SK-N-SH treated with all-trans-retinoic acid at 6 μM for 48 hours (cell line): ENCODE results near the gene GVQW3.

Experiments used
- ATAC-seq: fragments of 200-7000 bp; cut with Tn5 transposase; 3 replicates; pipeline ENCODE4 v1.9.1; 2020; ENCODE audit warnings: mild to moderate bottlenecking, moderate library complexity
- ARNTL ChIP-seq: fragments of 450-650 bp; formaldehyde crosslinking; IDR thresholded peaks from 2 replicates; pipeline ENCODE4 v1.5.0; 2020; ENCODE audit warnings: low read depth, mild to moderate bottlenecking, moderate library complexity, borderline replicate concordance
- BACH2 ChIP-seq: fragments of 250-450 bp; sonication (Bioruptor Pico); IDR thresholded peaks from 2 replicates; pipeline ENCODE4 v1.9.0; 2021; ENCODE audit warnings: mild to moderate bottlenecking, borderline replicate concordance
- CREB5 ChIP-seq: fragments of 250-450 bp; sonication (Bioruptor Pico); IDR thresholded peaks from 2 replicates; pipeline ENCODE4 v1.5.1; 2020; ENCODE audit warnings: low read depth, mild to moderate bottlenecking, moderate library complexity
- CSDC2 ChIP-seq: fragments of 250-450 bp; sonication (Bioruptor Pico); IDR thresholded peaks from 2 replicates; pipeline ENCODE4 v1.5.0; 2020; ENCODE audit warnings: mild to moderate bottlenecking, moderate library complexity
- CSRNP3 ChIP-seq: fragments of 250-450 bp; sonication (Bioruptor Pico); IDR thresholded peaks from 2 replicates; pipeline ENCODE4 v1.5.1; 2021; ENCODE audit warnings: mild to moderate bottlenecking, moderate library complexity
- GLIS3 ChIP-seq: fragments of 250-450 bp; sonication (Bioruptor Pico); IDR thresholded peaks from 2 replicates; pipeline ENCODE4 v1.5.0; 2020; ENCODE audit warnings: mild to moderate bottlenecking, moderate library complexity
- ISL1 ChIP-seq: fragments of 250-450 bp; sonication (Bioruptor Pico); IDR thresholded peaks from 2 replicates; pipeline ENCODE4 v2.1.2; 2022; ENCODE audit warnings: mild to moderate bottlenecking, moderate library complexity
- OSR1 ChIP-seq: fragments of 250-450 bp; sonication (Bioruptor Pico); IDR thresholded peaks from 2 replicates; pipeline ENCODE4 v1.8.0; 2022; ENCODE audit warnings: moderate library complexity, mild to moderate bottlenecking, inconsistent platforms
- PATZ1 ChIP-seq: fragments of 250-450 bp; sonication (Bioruptor Pico); IDR thresholded peaks from 2 replicates; pipeline ENCODE4 v1.8.0; 2020; ENCODE audit warnings: mild to moderate bottlenecking, moderate library complexity, borderline replicate concordance
- PPARA ChIP-seq: fragments of 250-450 bp; sonication (Bioruptor Pico); IDR thresholded peaks from 2 replicates; pipeline ENCODE4 v1.5.0; 2020; ENCODE audit warnings: mild to moderate bottlenecking, borderline replicate concordance
- RARB ChIP-seq: fragments of 250-450 bp; sonication (Bioruptor Pico); IDR thresholded peaks from 2 replicates; pipeline ENCODE4 v1.8.0; 2021; ENCODE audit warnings: mild to moderate bottlenecking, moderate library complexity
- SNAI2 ChIP-seq: fragments of 250-450 bp; sonication (Bioruptor Pico); IDR thresholded peaks from 2 replicates; pipeline ENCODE4 v1.5.0; 2020; ENCODE audit warnings: mild to moderate bottlenecking, moderate library complexity
- TCF4 ChIP-seq: fragments of 250-450 bp; sonication (Bioruptor Pico); IDR thresholded peaks from 2 replicates; pipeline ENCODE4 v1.8.0; 2021; ENCODE audit warnings: mild to moderate bottlenecking, moderate library complexity, borderline replicate concordance
- TOX ChIP-seq: fragments of 250-450 bp; sonication (Bioruptor Pico); IDR thresholded peaks from 2 replicates; pipeline ENCODE4 v1.8.0; 2021; ENCODE audit warnings: mild to moderate bottlenecking, moderate library complexity, borderline replicate concordance
- TSHZ2 ChIP-seq: fragments of 250-450 bp; sonication (Bioruptor Pico); IDR thresholded peaks from 2 replicates; pipeline ENCODE4 v1.5.0; 2020; ENCODE audit warnings: mild to moderate bottlenecking, moderate library complexity
- ZC3H10 ChIP-seq: fragments of 250-450 bp; sonication (Bioruptor Pico); IDR thresholded peaks from 2 replicates; pipeline ENCODE4 v1.5.1; 2021; ENCODE audit warnings: mild to moderate bottlenecking, moderate library complexity
- ZFP3 ChIP-seq: fragments of 250-450 bp; sonication (Bioruptor Pico); IDR thresholded peaks from 2 replicates; pipeline ENCODE4 v1.5.0; 2020; ENCODE audit warnings: mild to moderate bottlenecking, moderate library complexity
- ZFP30 ChIP-seq: fragments of 450-650 bp; formaldehyde crosslinking; IDR thresholded peaks from 2 replicates; pipeline ENCODE4 v1.5.0; 2022; ENCODE audit warnings: mild to moderate bottlenecking, moderate library complexity
- ZNF565 ChIP-seq: fragments of 450-650 bp; formaldehyde crosslinking; conservative IDR thresholded peaks from 2 replicates; pipeline ENCODE4 v1.5.0; 2020; ENCODE audit warnings: low read depth, mild to moderate bottlenecking, moderate library complexity
- ZNF70 ChIP-seq: fragments of 450-650 bp; formaldehyde crosslinking; IDR thresholded peaks from 2 replicates; pipeline ENCODE4 v1.5.0; 2020; ENCODE audit warnings: mild to moderate bottlenecking, moderate library complexity

Gene GVQW3

GRCh38 chr11:76444065-76444383 lies 62.9 kb downstream of the GVQW3 start:
- no peak for ATAC-seq
- TF ChIP-seq SNAI2 (CRISPR knock-in tag), result no peak
- TF ChIP-seq OSR1 (CRISPR knock-in tag), result no peak
- no peak for TF ChIP-seq PPARA (CRISPR knock-in tag)
- no peak for TF ChIP-seq TCF4
- TF ChIP-seq ZFP3, result no peak
- no peak for TF ChIP-seq TSHZ2 (CRISPR knock-in tag)
- TF ChIP-seq BACH2 (CRISPR knock-in tag), result no peak
- no peak for TF ChIP-seq ZC3H10 (CRISPR knock-in tag)
- TF ChIP-seq CREB5 (CRISPR knock-in tag), result no peak
- TF ChIP-seq, all 23 proteins: peak for 0

- peak; percentile 96 for ATAC-seq
- TF ChIP-seq ZC3H10 (CRISPR knock-in tag), result no peak
- no peak for TF ChIP-seq ZNF565 (CRISPR knock-in tag)
- TF ChIP-seq ZFP3, result no peak
- no peak for TF ChIP-seq OSR1 (CRISPR knock-in tag)
- TF ChIP-seq ZNF70 (CRISPR knock-in tag), result no peak; the same call in 1 of the 2 replicates
- TF ChIP-seq GLIS3 (CRISPR knock-in tag), result no peak
- TF ChIP-seq SNAI2 (CRISPR knock-in tag), result no peak
These were observed 63.4 kb downstream of the GVQW3 start, which contains the start of gene EMSY for GRCh38 chr11:76444384-76445120. Gene EMSY, plus strand, starts transcription at chr11:76445018. Its CDS starts 1,921 bp downstream, at chr11:76446939.

- peak; percentile 82 for ATAC-seq
- TF ChIP-seq ZNF565 (CRISPR knock-in tag) (no peak), PATZ1 (CRISPR knock-in tag) (no peak), CREB5 (CRISPR knock-in tag) (no peak), ZFP30 (no peak), ARNTL (CRISPR knock-in tag) (no peak), SNAI2 (CRISPR knock-in tag) (no peak), OSR1 (CRISPR knock-in tag) (no peak), GLIS3 (CRISPR knock-in tag) (no peak), ZC3H10 (CRISPR knock-in tag) (no peak), CSRNP3 (CRISPR knock-in tag) (no peak), BACH2 (CRISPR knock-in tag) (no peak), ZFP3 (no peak), TOX (CRISPR knock-in tag) (no peak), TSHZ2 (CRISPR knock-in tag) (no peak), CSDC2 (CRISPR knock-in tag) (no peak), ZNF70 (CRISPR knock-in tag) (no peak), RARB (CRISPR knock-in tag) (no peak), PPARA (CRISPR knock-in tag) (no peak), ISL1 (no peak)
- TF ChIP-seq, all 23 proteins: peak for 0
These were observed 64.3 kb downstream of the GVQW3 start for GRCh38 chr11:76445121-76446084.
